ENCODE measurements around the gene HLA-DRB5.
"Not testable (repeated sequence)": the region's sequence is repeated elsewhere in the genome, so short reads cannot be mapped to it uniquely, and the experiment has no call there.

Gene HLA-DRB5

GRCh38 chr6:32501016-32501415, 29.1 kb downstream of the HLA-DRB5 start:
- DNase-seq, result no peak

GRCh38 chr6:32492351-32492750, 37.7 kb downstream of the HLA-DRB5 start:
- no peak for DNase-seq

- DNase-seq, result no peak
These were observed 38.4 kb downstream of the HLA-DRB5 start for GRCh38 chr6:32491700-32492099.

GRCh38 chr6:32488083-32488482, 42.0 kb downstream of the HLA-DRB5 start:
- DNase-seq, result no peak

- no peak for DNase-seq
These were observed 45.5 kb downstream of the HLA-DRB5 start for GRCh38 chr6:32484614-32484998.

GRCh38 chr6:32483968-32484613, 46.0 kb downstream of the HLA-DRB5 start:
- DNase-seq, result no peak

- DNase-seq, result no peak
These were observed 54.5 kb downstream of the HLA-DRB5 start for GRCh38 chr6:32475392-32476206.

GRCh38 chr6:32473376-32474348, 56.4 kb downstream of the HLA-DRB5 start:
- DNase-seq, result not testable (repeated sequence)

- DNase-seq, result no peak
These were observed 57.2 kb downstream of the HLA-DRB5 start for GRCh38 chr6:32472781-32473375.

- not testable (repeated sequence) for DNase-seq
These were observed 62.2 kb downstream of the HLA-DRB5 start for GRCh38 chr6:32467743-32468503.
